Measurements from ENCODE around the gene LAMB3. TPM values are rescaled to one million over a fixed set of nuclear protein-coding genes. Genes with fewer than 3 reads are reported as not detected.

Gene LAMB3
- total RNA-seq, 6 experiments from 2014 or later: 8.0 to 10.3 (median 9.8) TPM

- peaks cover 35% of the 10 kb centered on the region for H3K4me1 Mint-ChIP-seq (ENCODE audit: low read depth)
- H3K27ac Mint-ChIP-seq: no peak overlapping the region
- H3K36me3 Mint-ChIP-seq (ENCODE audit: low read depth): no peaks in the 10 kb centered on the region
- H3K9me3 Mint-ChIP-seq: no peaks in the 10 kb centered on the region
- TF ChIP-seq, protein P1, sequence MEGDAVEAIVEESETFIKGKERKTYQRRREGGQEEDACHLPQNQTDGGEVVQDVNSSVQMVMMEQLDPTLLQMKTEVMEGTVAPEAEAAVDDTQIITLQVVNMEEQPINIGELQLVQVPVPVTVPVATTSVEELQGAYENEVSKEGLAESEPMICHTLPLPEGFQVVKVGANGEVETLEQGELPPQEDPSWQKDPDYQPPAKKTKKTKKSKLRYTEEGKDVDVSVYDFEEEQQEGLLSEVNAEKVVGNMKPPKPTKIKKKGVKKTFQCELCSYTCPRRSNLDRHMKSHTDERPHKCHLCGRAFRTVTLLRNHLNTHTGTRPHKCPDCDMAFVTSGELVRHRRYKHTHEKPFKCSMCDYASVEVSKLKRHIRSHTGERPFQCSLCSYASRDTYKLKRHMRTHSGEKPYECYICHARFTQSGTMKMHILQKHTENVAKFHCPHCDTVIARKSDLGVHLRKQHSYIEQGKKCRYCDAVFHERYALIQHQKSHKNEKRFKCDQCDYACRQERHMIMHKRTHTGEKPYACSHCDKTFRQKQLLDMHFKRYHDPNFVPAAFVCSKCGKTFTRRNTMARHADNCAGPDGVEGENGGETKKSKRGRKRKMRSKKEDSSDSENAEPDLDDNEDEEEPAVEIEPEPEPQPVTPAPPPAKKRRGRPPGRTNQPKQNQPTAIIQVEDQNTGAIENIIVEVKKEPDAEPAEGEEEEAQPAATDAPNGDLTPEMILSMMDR (IDR thresholded peaks at IDR 0.05): no peak
- DNase-seq: no peak
- no peak overlapping the region for H3K4me3 Mint-ChIP-seq
- peaks cover 2% of the 10 kb centered on the region; the same call in 1 of the 2 replicates for H3K27me3 Mint-ChIP-seq (ENCODE audit: insufficient read depth)
These were observed 9.4 kb downstream of the LAMB3 start for GRCh38 chr1:209642816-209643215.

- peaks cover 7% of the 10 kb centered on the region for H3K27me3 Mint-ChIP-seq (ENCODE audit: insufficient read depth)
- TF ChIP-seq, protein P1 (IDR thresholded peaks at IDR 0.05): no peak
- peaks cover 25% of the 10 kb centered on the region for H3K4me1 Mint-ChIP-seq (ENCODE audit: low read depth)
- DNase-seq: no peak
- H3K36me3 Mint-ChIP-seq (ENCODE audit: low read depth): no peaks in the 10 kb centered on the region
- no peak overlapping the region for H3K27ac Mint-ChIP-seq
- no peaks in the 10 kb centered on the region for H3K9me3 Mint-ChIP-seq
- H3K4me3 Mint-ChIP-seq: no peak overlapping the region
These were observed 10.4 kb downstream of the LAMB3 start for GRCh38 chr1:209641832-209642172.

DNA sequence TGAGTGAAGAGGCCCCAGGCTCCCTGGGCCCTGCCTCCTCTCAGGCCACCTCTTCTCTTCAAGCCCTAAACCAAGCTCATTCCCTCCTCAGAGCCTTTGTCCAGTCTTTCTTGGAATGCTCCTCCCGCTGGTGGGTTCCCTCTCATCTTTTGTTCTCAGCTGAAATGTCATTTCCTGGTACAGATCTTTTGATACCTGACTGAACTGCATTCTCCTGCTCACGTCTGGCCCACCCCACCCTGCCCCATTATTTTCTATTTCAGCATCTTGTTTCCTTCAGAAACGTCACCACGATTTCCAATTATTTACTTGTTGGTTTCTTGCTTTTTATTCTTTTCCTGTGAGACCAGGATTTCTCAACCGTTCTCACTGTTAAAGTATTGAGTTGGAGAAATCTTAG is 16.4 kb downstream of the LAMB3 start:
- H3K27me3 Mint-ChIP-seq (ENCODE audit: insufficient read depth): peaks cover 5% of the 10 kb centered on the region
- H3K4me1 Mint-ChIP-seq (ENCODE audit: low read depth): peaks cover 30% of the 10 kb centered on the region
- H3K27ac Mint-ChIP-seq: no peak overlapping the region
- peaks cover 4% of the 10 kb centered on the region; the same call in 1 of the 2 replicates for H3K36me3 Mint-ChIP-seq (ENCODE audit: low read depth)
- no peak overlapping the region for H3K4me3 Mint-ChIP-seq
- TF ChIP-seq, protein P1 (IDR thresholded peaks at IDR 0.05): no peak
- no peaks in the 10 kb centered on the region for H3K9me3 Mint-ChIP-seq
- DNase-seq: no peak

GRCh38 chr1:209634005-209634737 is 18.1 kb downstream of the LAMB3 start:
- H3K4me3 Mint-ChIP-seq: no peak overlapping the region
- no peaks in the 10 kb centered on the region for H3K9me3 Mint-ChIP-seq
- TF ChIP-seq, protein P1 (IDR thresholded peaks at IDR 0.05): no peak
- no peak overlapping the region for H3K27ac Mint-ChIP-seq
- H3K36me3 Mint-ChIP-seq (ENCODE audit: low read depth): peaks cover 4% of the 10 kb centered on the region; the same call in 1 of the 2 replicates
- peaks cover 30% of the 10 kb centered on the region for H3K4me1 Mint-ChIP-seq (ENCODE audit: low read depth)
- peaks cover 5% of the 10 kb centered on the region for H3K27me3 Mint-ChIP-seq (ENCODE audit: insufficient read depth)
- no peak for DNase-seq

- H3K4me1 Mint-ChIP-seq (ENCODE audit: low read depth): peaks cover 30% of the 10 kb centered on the region
- DNase-seq: peak; percentile 59
- 0 out of 2 replicates have a peak overlapping the region, but pooled peaks have one; percentile 6 for H3K4me3 Mint-ChIP-seq
- peaks cover 4% of the 10 kb centered on the region; the same call in 1 of the 2 replicates for H3K36me3 Mint-ChIP-seq (ENCODE audit: low read depth)
- TF ChIP-seq, protein P1 (IDR thresholded peaks at IDR 0.05): no peak
- H3K27me3 Mint-ChIP-seq (ENCODE audit: insufficient read depth): peaks cover 5% of the 10 kb centered on the region
- H3K9me3 Mint-ChIP-seq: no peaks in the 10 kb centered on the region
- peak overlapping the region; percentile 72 for H3K27ac Mint-ChIP-seq
These were observed 18.8 kb downstream of the LAMB3 start for GRCh38 chr1:209633335-209633997.

Measured in HFFc6 (cell line).